ENCODE results near the gene STMN1.

DNA sequence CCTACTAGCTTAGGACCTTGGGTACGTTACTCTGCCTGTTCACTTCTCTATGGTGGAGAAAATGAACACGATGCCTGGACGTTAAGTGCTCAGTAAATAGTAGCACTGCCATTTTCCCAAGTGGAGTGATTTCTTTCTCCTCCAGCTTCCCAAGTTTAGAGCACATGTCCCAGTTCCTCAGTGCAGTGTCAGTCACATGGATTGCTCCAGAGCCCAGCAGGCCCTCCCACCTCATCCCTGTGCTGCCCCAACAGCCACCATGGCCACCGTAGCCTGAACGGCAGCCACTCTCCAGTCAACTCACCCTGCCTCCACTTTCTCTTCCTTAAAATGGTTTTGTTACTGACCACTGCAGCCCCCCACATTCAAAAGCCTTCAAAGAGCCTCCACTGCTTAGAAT lies 8.5 kb downstream of the STMN1 start:
- TF ChIP-seq RB1 (IDR thresholded peaks at IDR 0.05; ENCODE audit: low read depth) (no peak), TGIF2 (CRISPR knock-in tag; IDR thresholded peaks at IDR 0.05) (no peak), ZBTB26 (CRISPR knock-in tag; IDR thresholded peaks at IDR 0.05) (no peak), HNRNPK (IDR thresholded peaks at IDR 0.05; ENCODE audit: low read depth, low read length, poor library complexity, severe bottlenecking) (no peak), BCL6 (CRISPR knock-in tag; IDR thresholded peaks at IDR 0.05) (no peak), ZNF24 (IDR thresholded peaks at IDR 0.05) (no peak), SP1 (CRISPR knock-in tag; IDR thresholded peaks at IDR 0.05) (no peak), BHLHE40 (IDR thresholded peaks at IDR 0.05; ENCODE audit: low read length) (no peak), ZNF217 (CRISPR knock-in tag; IDR thresholded peaks at IDR 0.05) (no peak), CTCF (IDR thresholded peaks at IDR 0.05 in 2 of 3, conservative IDR thresholded peaks at IDR 0.05 in 1 of 3; ENCODE audit: insufficient read depth in 2 of 3, low read depth in 1 of 3, low read length in 3 of 3) (no peak), SIRT6 (IDR thresholded peaks at IDR 0.05; ENCODE audit: low read depth, low read length) (no peak), ZNF239 (CRISPR knock-in tag; IDR thresholded peaks at IDR 0.05) (no peak)
- TF ChIP-seq, protein P1, sequence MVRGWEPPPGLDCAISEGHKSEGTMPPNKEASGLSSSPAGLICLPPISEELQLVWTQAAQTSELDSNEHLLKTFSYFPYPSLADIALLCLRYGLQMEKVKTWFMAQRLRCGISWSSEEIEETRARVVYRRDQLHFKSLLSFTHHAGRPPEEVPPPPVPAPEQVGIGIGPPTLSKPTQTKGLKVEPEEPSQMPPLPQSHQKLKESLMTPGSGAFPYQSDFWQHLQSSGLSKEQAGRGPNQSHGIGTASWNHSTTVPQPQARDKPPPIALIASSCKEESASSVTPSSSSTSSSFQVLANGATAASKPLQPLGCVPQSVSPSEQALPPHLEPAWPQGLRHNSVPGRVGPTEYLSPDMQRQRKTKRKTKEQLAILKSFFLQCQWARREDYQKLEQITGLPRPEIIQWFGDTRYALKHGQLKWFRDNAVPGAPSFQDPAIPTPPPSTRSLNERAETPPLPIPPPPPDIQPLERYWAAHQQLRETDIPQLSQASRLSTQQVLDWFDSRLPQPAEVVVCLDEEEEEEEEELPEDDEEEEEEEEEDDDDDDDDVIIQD (CRISPR knock-in tag; IDR thresholded peaks at IDR 0.05): no peak
- TF ChIP-seq, protein P2, sequence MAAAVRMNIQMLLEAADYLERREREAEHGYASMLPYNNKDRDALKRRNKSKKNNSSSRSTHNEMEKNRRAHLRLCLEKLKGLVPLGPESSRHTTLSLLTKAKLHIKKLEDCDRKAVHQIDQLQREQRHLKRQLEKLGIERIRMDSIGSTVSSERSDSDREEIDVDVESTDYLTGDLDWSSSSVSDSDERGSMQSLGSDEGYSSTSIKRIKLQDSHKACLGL (CRISPR knock-in tag; IDR thresholded peaks at IDR 0.05; ENCODE audit: borderline replicate concordance, poor library complexity, severe bottlenecking): no peak
